ENCODE data around the gene WNT2B. TPM values are rescaled to one million over a fixed set of nuclear protein-coding genes. Genes with fewer than 3 reads are reported as not detected.

Gene WNT2B
- polyA plus RNA-seq, 1 of the 3 experiments (the other 2 are of a cell fraction), result 4.3 TPM

- CTCF ChIA-PET, result interaction anchor here (1.0 to 12.9 kb wide), 6 partner anchors 12 to 151 kb away, joined by 3 to 154 read pairs (median 4); partner anchors contain the start of gene WNT2B
- POLR2A ChIA-PET, result interaction anchor here (1.0 kb wide), 1 partner anchor 67 kb away, joined by 3 read pairs; the partner anchor contains the start of gene CTTNBP2NL
Observed at GRCh38 chr1:112462953-112463279, 45.8 kb upstream of the WNT2B start.

GRCh38 chr1:112464501-112464900 is 44.3 kb upstream of the WNT2B start:
- Histone ChIP-seq H4K20me1 (ENCODE audit: insufficient read depth) (no peaks in the 10 kb centered on the region; the same call in 1 of the 2 replicates), H3K4me1 (ENCODE audit: control insufficient read depth in 1 of 2, insufficient read depth in 2 of 2, low read depth in 1 of 2, low read length in 1 of 2) (peaks cover 6 to 9% of the 10 kb centered on the region in 2 experiments; a peak in 2 of 4 replicates), H3K4me3 (ENCODE audit: low read depth in 2 of 2, low read length in 1 of 2) (no peak overlapping the region), H3K4me2 (no peak overlapping the region), H3K9me3 (no peaks in the 10 kb centered on the region), H3K27ac (ENCODE audit: low read depth in 2 of 2, low read length in 1 of 2) (no peak overlapping the region), H3K9me2 (no peaks in the 10 kb centered on the region), H3K27me3 (ENCODE audit: insufficient read depth) (no peaks in the 10 kb centered on the region), H3K9ac (no peak overlapping the region), H3K79me2 (ENCODE audit: insufficient read depth) (no peaks in the 10 kb centered on the region), H3F3A (replicated peaks; ENCODE audit: insufficient read depth) (peaks cover 24% of the 10 kb centered on the region), H2AFZ (ENCODE audit: low read depth) (no peak overlapping the region), H3K36me3 (replicated peaks in 1 of 2; ENCODE audit: control insufficient read depth in 1 of 2, insufficient read depth in 2 of 2, low read length in 1 of 2) (peaks cover under 1 to 3% of the 10 kb centered on the region in 2 experiments)
- CTCF ChIA-PET, result interaction anchor here (0.6 to 12.9 kb wide), 6 partner anchors 11 to 105 kb away, joined by 3 to 154 read pairs (median 4); partner anchors contain the start of gene WNT2B
- 100% methylated on average over 2 of the region's 4 CpGs for WGBS (ENCODE audit: low lambda C conversion rate)
- TF ChIP-seq NFIC (IDR thresholded peaks at IDR 0.05; ENCODE audit: borderline replicate concordance) (no peak), ELF1 (IDR thresholded peaks at IDR 0.05) (no peak), RCOR1 (IDR thresholded peaks at IDR 0.05; ENCODE audit: low read length) (no peak), FOXM1 (IDR thresholded peaks at IDR 0.05; ENCODE audit: low read depth) (no peak), PBX3 (IDR thresholded peaks at IDR 0.05) (no peak), IRF3 (IDR thresholded peaks at IDR 0.05; ENCODE audit: low read depth, low read length) (no peak), FOSL2 (IDR thresholded peaks at IDR 0.05; ENCODE audit: borderline replicate concordance, low read depth) (no peak), JUND (IDR thresholded peaks at IDR 0.05) (no peak), RXRA (IDR thresholded peaks at IDR 0.05; ENCODE audit: borderline replicate concordance, low read depth) (no peak), CTCF (IDR thresholded peaks at IDR 0.05) (no peak)
- no peak for DNase-seq
- POLR2A ChIA-PET, result interaction anchor here (0.6 to 1.1 kb wide), 3 partner anchors 69 to 136 kb away, joined by 3 to 4 read pairs (median 3); partner anchors contain the start of gene CTTNBP2NL

More at GRCh38 chr1:112462953-112463279, 45.8 kb upstream of the WNT2B start:
- Histone ChIP-seq H3K9me2 (no peaks in the 10 kb centered on the region), H3K27me3 (ENCODE audit: insufficient read depth) (no peaks in the 10 kb centered on the region), H2AFZ (ENCODE audit: low read depth) (no peak overlapping the region), H4K20me1 (ENCODE audit: insufficient read depth) (no peaks in the 10 kb centered on the region; the same call in 1 of the 2 replicates), H3K79me2 (ENCODE audit: insufficient read depth) (no peaks in the 10 kb centered on the region), H3F3A (replicated peaks; ENCODE audit: insufficient read depth) (peaks cover 18% of the 10 kb centered on the region), H3K4me3 (ENCODE audit: low read depth in 2 of 2, low read length in 1 of 2) (no peak overlapping the region), H3K4me2 (no peak overlapping the region), H3K36me3 (replicated peaks in 1 of 2; ENCODE audit: control insufficient read depth in 1 of 2, insufficient read depth in 2 of 2, low read length in 1 of 2) (peaks cover 13 to 16% of the 10 kb centered on the region in 2 experiments), H3K9me3 (no peaks in the 10 kb centered on the region), H3K27ac (ENCODE audit: low read depth in 2 of 2, low read length in 1 of 2) (no peak overlapping the region), H3K4me1 (ENCODE audit: control insufficient read depth in 1 of 2, insufficient read depth in 2 of 2, low read depth in 1 of 2, low read length in 1 of 2) (peaks cover 6 to 9% of the 10 kb centered on the region in 2 experiments; a peak in 2 of 4 replicates), H3K9ac (no peak overlapping the region)
- WGBS (ENCODE audit: low lambda C conversion rate), result 100% methylated on average over 1 of the region's 1 CpG
- TF ChIP-seq TCF12 (IDR thresholded peaks at IDR 0.05) (no peak), MXI1 (IDR thresholded peaks at IDR 0.05; ENCODE audit: low read depth, low read length) (no peak), TAF1 (IDR thresholded peaks at IDR 0.05; ENCODE audit: borderline replicate concordance, low read depth, low read length) (no peak)
- DNase-seq, result no peak
